Kidney (tissue), 14 donors: ENCODE data around the gene SEMA5A. TPM values are rescaled to one million over a fixed set of nuclear protein-coding genes. Genes with fewer than 3 reads are reported as not detected.

Experiments
- DNase-seq, 5 donors: peaks; one replicate each; pipeline ENCODE4 v3.0.0-alpha.2; 2013 to 2020
- FAIRE-seq: peaks from 2 replicates; lab custom pipeline; 2012; peaks lifted over from hg19 to GRCh38; lab: Jason Lieb, UNC
- H3K27ac ChIP-seq, 2 donors: one replicate each; pipeline ENCODE4 v1.7.0; 2013; ENCODE audit warnings: low read depth in 2 of 2, low read length in 2 of 2, inconsistent platforms in 1 of 2
- H3K27me3 ChIP-seq: one replicate; pipeline ENCODE4 v1.7.1; 2013; ENCODE audit warnings: low read length, inconsistent platforms; ENCODE audit not compliant: control insufficient read depth, insufficient read depth
- H3K36me3 ChIP-seq, 3 donors: one replicate each; pipeline versions ENCODE4 v1.7.0 to v1.7.1; 2013; ENCODE audit warnings: low read length in 3 of 3, control low read depth in 1 of 3, inconsistent platforms in 1 of 3; ENCODE audit not compliant: insufficient read depth in 3 of 3, control insufficient read depth in 2 of 3
- H3K4me1 ChIP-seq, 3 donors: one replicate each; pipeline versions ENCODE4 v1.7.0 to v1.7.1; 2013; ENCODE audit warnings: low read length in 3 of 3, inconsistent platforms in 1 of 3, low read depth in 1 of 3; ENCODE audit not compliant: control insufficient read depth in 2 of 3, insufficient read depth in 2 of 3
- H3K4me3 ChIP-seq, 3 donors: one replicate each; pipeline versions ENCODE4 v1.7.0 to v1.8.1; 2013; ENCODE audit warnings: low read length in 3 of 3, control low read depth in 1 of 3, inconsistent platforms in 1 of 3
- H3K9ac ChIP-seq, 3 donors: one replicate each; pipeline versions ENCODE4 v1.7.0 to v1.7.1; 2013; ENCODE audit warnings: low read length in 3 of 3, control low read depth in 1 of 3, inconsistent platforms in 1 of 3
- H3K9me3 ChIP-seq, 3 donors: one replicate each; pipeline versions ENCODE4 v1.7.0 to v1.7.1; 2013; ENCODE audit warnings: low read length in 3 of 3, control low read depth in 1 of 3, inconsistent platforms in 1 of 3; ENCODE audit not compliant: control insufficient read depth in 2 of 3, insufficient read depth in 1 of 3
- intact Hi-C: fragments of 100-400 bp; cut with DNase I; formaldehyde crosslinking; loops from one replicate; pipeline ENCODE4 v1.11.1; 2022
- polyA plus RNA-seq: library from polyadenylated mRNA; stranded (reverse); fragments of 350-450 nt; fragmentation: Illumina TruSeq; extraction: RNeasy Lipid Tissue Mini Kit (QIAGEN cat#74804); gene quantifications from one replicate; pipeline ENCODE4 v1.2.3, GENCODE V29; 2014; ENCODE audit warnings: low read depth, low replicate concordance; ENCODE audit not compliant: insufficient read depth
- total RNA-seq: library from RNA; stranded (reverse); fragmentation: NEBNext Ultra II Directional; extraction: Animal tissue kit (Norgen Biotek cat#: 25700); gene quantifications from one replicate; pipeline ENCODE4 v1.2.1, GENCODE V29; 2021
- TF ChIP-seq, protein P1 (sequence below): IDR thresholded peaks from 3 replicates; pipeline ENCODE4 v1.5.1; 2012; ENCODE audit warnings: mild to moderate bottlenecking, moderate library complexity, borderline replicate concordance; ENCODE audit not compliant: insufficient read depth; ENCODE audit errors: extremely low read depth
- donor health status: control.
- donor health status: control.
- donor health status: control.
- donor health status: control.
- donor health status: control.
- donor health status: DM: yes; HTN: yes; CAD: no.
- donor health status: Normal renal cell carcinoma (clear cell type).

The SEMA5A gene
- total and polyA plus RNA-seq, 2 donors from 2014 or later: 7.9 to 23.3 TPM

DNA sequence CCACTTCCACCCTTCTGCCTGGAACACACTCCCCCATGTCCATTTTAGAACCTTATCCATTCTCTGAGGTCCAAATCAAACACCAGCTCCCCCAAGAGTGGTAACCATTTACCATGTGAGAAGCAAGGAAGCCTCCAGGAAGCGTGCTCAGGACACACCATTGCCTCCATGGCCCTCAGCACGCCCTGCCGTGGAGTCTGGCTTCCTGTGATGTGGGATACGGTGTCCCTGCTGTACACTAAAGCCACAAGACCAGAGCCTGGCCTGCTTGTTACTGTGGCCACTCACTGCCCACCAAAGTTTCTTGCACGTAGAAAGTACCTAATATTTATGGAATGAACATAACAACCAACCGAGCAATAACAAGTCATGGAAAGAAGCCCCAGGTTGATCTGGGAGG is 151.7 kb downstream of the SEMA5A start:
- Histone ChIP-seq H3K36me3 (no peaks in the 10 kb centered on the region), H3K27ac (no peak overlapping the region), H3K9me3 (no peaks in the 10 kb centered on the region), H3K27me3 (no peaks in the 10 kb centered on the region), H3K9ac (no peak overlapping the region), H3K4me3 (no peak overlapping the region), H3K4me1 (no peaks in the 10 kb centered on the region)
- intact Hi-C loops: no loop called here
- TF ChIP-seq, protein P1, sequence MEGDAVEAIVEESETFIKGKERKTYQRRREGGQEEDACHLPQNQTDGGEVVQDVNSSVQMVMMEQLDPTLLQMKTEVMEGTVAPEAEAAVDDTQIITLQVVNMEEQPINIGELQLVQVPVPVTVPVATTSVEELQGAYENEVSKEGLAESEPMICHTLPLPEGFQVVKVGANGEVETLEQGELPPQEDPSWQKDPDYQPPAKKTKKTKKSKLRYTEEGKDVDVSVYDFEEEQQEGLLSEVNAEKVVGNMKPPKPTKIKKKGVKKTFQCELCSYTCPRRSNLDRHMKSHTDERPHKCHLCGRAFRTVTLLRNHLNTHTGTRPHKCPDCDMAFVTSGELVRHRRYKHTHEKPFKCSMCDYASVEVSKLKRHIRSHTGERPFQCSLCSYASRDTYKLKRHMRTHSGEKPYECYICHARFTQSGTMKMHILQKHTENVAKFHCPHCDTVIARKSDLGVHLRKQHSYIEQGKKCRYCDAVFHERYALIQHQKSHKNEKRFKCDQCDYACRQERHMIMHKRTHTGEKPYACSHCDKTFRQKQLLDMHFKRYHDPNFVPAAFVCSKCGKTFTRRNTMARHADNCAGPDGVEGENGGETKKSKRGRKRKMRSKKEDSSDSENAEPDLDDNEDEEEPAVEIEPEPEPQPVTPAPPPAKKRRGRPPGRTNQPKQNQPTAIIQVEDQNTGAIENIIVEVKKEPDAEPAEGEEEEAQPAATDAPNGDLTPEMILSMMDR: no peak
- FAIRE-seq (no peak), DNase-seq (no peak)

DNA sequence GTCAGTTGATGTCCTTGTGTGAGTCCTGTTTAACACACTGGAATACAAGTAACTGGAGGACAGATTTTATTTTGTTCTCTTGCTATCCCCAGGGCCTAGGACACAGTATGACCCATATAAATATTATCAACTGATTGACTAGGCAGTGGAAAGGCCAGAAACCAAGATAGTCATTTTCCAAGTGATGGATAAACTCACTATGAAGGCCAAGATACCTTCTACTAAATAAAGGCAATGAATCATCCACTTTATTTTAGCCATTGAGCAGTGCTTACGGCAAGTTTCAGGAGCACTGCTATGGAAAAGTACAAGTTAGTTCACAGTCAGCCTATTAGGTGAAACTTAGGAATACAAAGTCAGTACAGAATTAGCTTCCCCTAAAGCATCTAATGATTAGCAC is 153.2 kb downstream of the SEMA5A start:
- Histone ChIP-seq H3K27me3 (no peaks in the 10 kb centered on the region), H3K9ac (no peak overlapping the region), H3K36me3 (no peaks in the 10 kb centered on the region), H3K27ac (no peak overlapping the region), H3K9me3 (no peaks in the 10 kb centered on the region), H3K4me1 (no peaks in the 10 kb centered on the region), H3K4me3 (no peak overlapping the region)
- FAIRE-seq (no peak), DNase-seq (no peak)
- TF ChIP-seq, protein P1: no peak
- intact Hi-C loops: no loop called here

DNA sequence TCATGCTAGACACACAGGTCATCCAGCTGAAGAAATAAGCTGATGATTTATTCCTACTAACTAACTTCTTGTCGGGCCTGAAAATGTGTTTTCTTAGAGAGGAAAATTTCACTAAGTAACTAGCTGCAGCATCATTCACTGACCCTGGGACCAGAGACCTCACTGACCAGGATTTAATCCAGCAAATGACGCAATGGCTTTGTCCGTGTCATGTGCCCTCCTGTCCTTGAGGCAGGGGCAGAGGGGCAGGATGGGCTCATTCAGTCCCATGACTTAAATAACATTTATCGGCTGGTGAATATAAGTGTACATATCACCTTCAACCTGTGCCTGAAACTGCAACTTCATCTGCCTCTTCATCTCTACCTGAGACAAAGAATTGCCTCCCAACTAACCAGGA is 154.8 kb downstream of the SEMA5A start:
- Histone ChIP-seq H3K27ac (no peak overlapping the region), H3K9me3 (no peaks in the 10 kb centered on the region), H3K4me3 (no peak overlapping the region), H3K4me1 (no peaks in the 10 kb centered on the region), H3K27me3 (no peaks in the 10 kb centered on the region), H3K36me3 (no peaks in the 10 kb centered on the region), H3K9ac (no peak overlapping the region)
- no peak for DNase-seq
- TF ChIP-seq, protein P1: no peak
- intact Hi-C loops: no loop called here
- FAIRE-seq: no peak

DNA sequence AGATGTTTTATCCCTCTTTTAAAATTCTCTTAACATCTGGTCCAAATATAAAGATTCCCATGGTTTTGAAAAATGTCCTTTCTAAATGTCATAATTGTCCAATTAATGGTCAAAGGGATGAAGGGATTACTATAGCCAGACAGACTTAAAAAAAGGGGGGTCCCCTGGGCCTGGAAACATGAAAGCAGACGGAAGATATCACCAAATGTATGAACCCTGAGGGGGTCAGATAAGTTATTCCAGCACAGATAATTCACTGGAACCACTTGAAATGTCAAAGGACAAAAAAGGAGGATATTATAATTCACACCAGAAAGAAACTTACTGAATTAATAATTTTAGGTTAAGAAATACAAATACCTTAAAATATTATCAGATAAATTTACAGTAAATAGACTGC is 155.8 kb downstream of the SEMA5A start:
- Histone ChIP-seq H3K36me3 (no peaks in the 10 kb centered on the region), H3K27ac (no peak overlapping the region), H3K27me3 (no peaks in the 10 kb centered on the region), H3K9me3 (no peaks in the 10 kb centered on the region), H3K4me1 (no peaks in the 10 kb centered on the region), H3K4me3 (no peak overlapping the region), H3K9ac (no peak overlapping the region)
- intact Hi-C loops: no loop called here
- FAIRE-seq (no peak), DNase-seq (no peak)
- TF ChIP-seq, protein P1: no peak
